ENCODE measurements around the gene CDS1. TPM values are rescaled to one million over a fixed set of nuclear protein-coding genes. Genes with fewer than 3 reads are reported as not detected.

Gene CDS1
- total and polyA plus RNA-seq, 10 of the 15 experiments (the other 5 are each of a cell fraction or from before 2014, with no cell fraction given) = 0.03 TPM; not detected in 8

- Histone ChIP-seq H3K9me3 (replicated peaks; ENCODE audit: control insufficient read depth, insufficient read depth, low read length) (no peaks in the 10 kb centered on the region), H4K20me1 (ENCODE audit: control insufficient read depth, insufficient read depth) (no peaks in the 10 kb centered on the region), H3K27me3 (replicated peaks in 1 of 2; ENCODE audit: control insufficient read depth in 2 of 2, insufficient read depth in 2 of 2, low read length in 1 of 2) (no peaks in the 10 kb centered on the region), H2AFZ (ENCODE audit: control insufficient read depth, low read depth, low read length) (no peak overlapping the region), H3K79me2 (ENCODE audit: control insufficient read depth, insufficient read depth, low read length) (no peaks in the 10 kb centered on the region), H3K27ac (ENCODE audit: control insufficient read depth, insufficient read depth) (no peak overlapping the region), H3K4me3 (no peak overlapping the region), H3K9ac (ENCODE audit: control insufficient read depth, insufficient read depth, low read length) (no peak overlapping the region), H3K4me2 (ENCODE audit: control insufficient read depth, insufficient read depth) (no peak overlapping the region), H3K4me1 (ENCODE audit: control insufficient read depth, insufficient read depth, low read length) (no peaks in the 10 kb centered on the region), H3K36me3 (ENCODE audit: control insufficient read depth in 2 of 2, insufficient read depth in 2 of 2, low read length in 1 of 2) (no peaks in the 10 kb centered on the region)
- no peak for TF ChIP-seq GATAD2B (conservative IDR thresholded peaks at IDR 0.05; ENCODE audit: low read depth)
- FAIRE-seq (no peak), ATAC-seq (no peak), DNase-seq (ENCODE audit: low read depth, low spot score) (no peak)
- intact Hi-C loops (cut with micrococcal nuclease; ENCODE audit: unreplicated experiment) (no loop called here), in situ Hi-C loops (cut with MboI) (no loop called here)
- ChIA-PET SMC1A (ENCODE audit: uncharacterized antibody, unreplicated experiment) (no interaction called here), RAD21 (ENCODE audit: unreplicated experiment) (no interaction called here), POLR2A (no interaction called here), CTCF (no interaction called here)
- 16% methylated on average over 3 of the region's 3 CpGs for WGBS (ENCODE audit: insufficient coverage, insufficient replicate concordance, low lambda C conversion rate, missing lambda C conversion rate)
- no TSS peak for BruUV-seq (replicated peaks)
Measured at GRCh38 chr4:84611531-84611930, 28.6 kb downstream of the CDS1 start.

GRCh38 chr4:84614891-84615290, 32.0 kb downstream of the CDS1 start:
- TF ChIP-seq RBBP5 (conservative IDR thresholded peaks at IDR 0.05) (no peak), RB1 (IDR thresholded peaks at IDR 0.05; ENCODE audit: borderline replicate concordance) (no peak), NR2C2 (IDR thresholded peaks at IDR 0.05; ENCODE audit: borderline replicate concordance, control insufficient read depth, insufficient read length, low read depth) (no peak), NFYB (IDR thresholded peaks at IDR 0.05; ENCODE audit: insufficient read depth, low read depth, low read length) (no peak), MTA3 (IDR thresholded peaks at IDR 0.05; ENCODE audit: borderline replicate concordance, low read length) (no peak), RAD21 (IDR thresholded peaks at IDR 0.05; ENCODE audit: insufficient read depth, low read depth, low read length) (no peak), NBN (IDR thresholded peaks at IDR 0.05) (no peak), MTA2 (IDR thresholded peaks at IDR 0.05; ENCODE audit: low read depth) (no peak)
- H3K4me3 ChIP-seq = no peak overlapping the region
- ChIA-PET POLR2A (no interaction called here), CTCF (no interaction called here), RAD21 (ENCODE audit: unreplicated experiment) (no interaction called here), SMC1A (ENCODE audit: uncharacterized antibody, unreplicated experiment) (interaction anchor here (0.8 kb wide), 1 partner anchor 13 kb away, joined by 3 read pairs; no protein-coding TSS in a partner anchor)
- no peaks in the 10 kb centered on the region for H4K20me1 ChIP-seq (ENCODE audit: control insufficient read depth, insufficient read depth)
- no peak overlapping the region for H3K27ac ChIP-seq (ENCODE audit: control insufficient read depth, insufficient read depth)
- intact Hi-C loops (cut with micrococcal nuclease; ENCODE audit: unreplicated experiment) = no loop called here
- no peak for ATAC-seq
- H3K36me3 ChIP-seq (ENCODE audit: control insufficient read depth in 2 of 2, insufficient read depth in 2 of 2, low read length in 1 of 2) = no peaks in the 10 kb centered on the region
- H3K27me3 ChIP-seq (replicated peaks in 1 of 2; ENCODE audit: control insufficient read depth in 2 of 2, insufficient read depth in 2 of 2, low read length in 1 of 2) = no peaks in the 10 kb centered on the region; a peak in 1 of 4 replicates
- no peaks in the 10 kb centered on the region for H3K79me2 ChIP-seq (ENCODE audit: control insufficient read depth, insufficient read depth, low read length)
- 14% methylated on average over 5 of the region's 5 CpGs for WGBS (ENCODE audit: insufficient coverage, insufficient replicate concordance, low lambda C conversion rate, missing lambda C conversion rate)
- no peak overlapping the region for H2AFZ ChIP-seq (ENCODE audit: control insufficient read depth, low read depth, low read length)
- no peak overlapping the region for H3K9ac ChIP-seq (ENCODE audit: control insufficient read depth, insufficient read depth, low read length)
- no peaks in the 10 kb centered on the region for H3K4me1 ChIP-seq (ENCODE audit: control insufficient read depth, insufficient read depth, low read length)
- no peaks in the 10 kb centered on the region for H3K9me3 ChIP-seq (replicated peaks; ENCODE audit: control insufficient read depth, insufficient read depth, low read length)
- no peak for DNase-seq (ENCODE audit: low read depth, low spot score)
- in situ Hi-C loops (cut with MboI) = no loop called here
- no TSS peak for BruUV-seq (replicated peaks)
- FAIRE-seq = no peak
- H3K4me2 ChIP-seq (ENCODE audit: control insufficient read depth, insufficient read depth) = no peak overlapping the region
